ENCODE results near the gene NLRP6.
A peak's percentile ranks its signal among the peaks of the same experiment; 100 is the strongest.
"Not testable (repeated sequence)": the region's sequence is repeated elsewhere in the genome, so short reads cannot be mapped to it uniquely, and the experiment has no call there.

Gene NLRP6

DNA sequence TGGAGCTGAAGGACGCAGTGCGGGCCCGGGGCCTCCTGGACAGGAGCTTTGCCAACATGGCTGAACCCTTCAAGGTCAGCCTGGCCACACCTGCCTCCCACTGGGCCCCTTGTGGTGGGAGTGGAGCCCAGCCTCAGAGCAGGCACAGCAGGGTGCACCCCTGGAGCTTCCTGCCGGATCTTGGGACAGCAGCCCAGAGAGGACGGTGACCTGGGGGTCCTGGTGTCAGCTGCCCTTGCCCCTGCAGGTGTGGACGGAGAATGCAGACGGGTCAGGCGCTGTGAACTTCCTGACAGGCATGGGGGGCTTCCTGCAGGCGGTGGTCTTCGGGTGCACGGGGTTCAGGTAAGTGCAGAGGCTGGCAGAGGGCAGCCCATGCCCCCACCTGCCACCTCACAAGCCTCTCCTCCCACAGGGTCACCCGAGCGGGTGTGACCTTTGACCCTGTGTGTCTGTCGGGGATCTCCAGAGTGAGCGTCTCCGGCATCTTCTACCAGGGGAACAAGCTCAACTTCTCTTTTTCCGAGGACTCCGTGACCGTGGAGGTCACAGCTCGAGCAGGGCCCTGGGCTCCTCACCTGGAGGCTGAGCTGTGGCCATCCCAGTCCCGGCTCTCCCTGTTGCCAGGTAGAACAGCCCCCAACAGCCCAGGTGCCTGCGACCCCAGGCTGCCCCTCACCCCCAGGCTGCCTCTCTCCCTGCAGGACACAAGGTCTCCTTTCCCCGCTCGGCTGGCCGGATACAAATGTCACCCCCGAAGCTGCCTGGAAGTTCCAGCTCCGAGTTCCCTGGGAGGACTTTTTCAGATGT lies 15.8 kb downstream of the NLRP6 start:
- no peak for DNase-seq (ENCODE audit: low spot score)

DNA sequence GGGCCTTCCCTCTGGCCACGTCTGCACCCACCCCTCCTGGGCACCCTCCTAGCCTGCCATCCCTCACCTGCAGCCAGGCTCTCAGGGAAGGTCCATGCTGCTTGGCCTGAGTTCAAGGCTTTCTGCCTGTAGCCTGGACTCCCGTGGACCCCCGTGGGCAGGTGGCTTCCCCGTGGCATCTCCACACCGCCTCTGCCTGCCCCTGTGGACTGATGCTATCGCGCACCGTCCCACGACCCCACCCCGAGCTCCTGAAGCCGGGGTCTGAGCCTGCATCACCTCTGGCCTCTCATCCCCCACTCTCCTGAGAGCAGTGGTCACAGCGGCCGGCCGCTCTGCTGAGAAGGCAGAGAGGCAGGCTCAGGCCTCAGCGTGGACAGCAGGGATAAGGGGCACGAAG lies 16.6 kb downstream of the NLRP6 start:
- DNase-seq (ENCODE audit: low spot score), result no peak

DNA sequence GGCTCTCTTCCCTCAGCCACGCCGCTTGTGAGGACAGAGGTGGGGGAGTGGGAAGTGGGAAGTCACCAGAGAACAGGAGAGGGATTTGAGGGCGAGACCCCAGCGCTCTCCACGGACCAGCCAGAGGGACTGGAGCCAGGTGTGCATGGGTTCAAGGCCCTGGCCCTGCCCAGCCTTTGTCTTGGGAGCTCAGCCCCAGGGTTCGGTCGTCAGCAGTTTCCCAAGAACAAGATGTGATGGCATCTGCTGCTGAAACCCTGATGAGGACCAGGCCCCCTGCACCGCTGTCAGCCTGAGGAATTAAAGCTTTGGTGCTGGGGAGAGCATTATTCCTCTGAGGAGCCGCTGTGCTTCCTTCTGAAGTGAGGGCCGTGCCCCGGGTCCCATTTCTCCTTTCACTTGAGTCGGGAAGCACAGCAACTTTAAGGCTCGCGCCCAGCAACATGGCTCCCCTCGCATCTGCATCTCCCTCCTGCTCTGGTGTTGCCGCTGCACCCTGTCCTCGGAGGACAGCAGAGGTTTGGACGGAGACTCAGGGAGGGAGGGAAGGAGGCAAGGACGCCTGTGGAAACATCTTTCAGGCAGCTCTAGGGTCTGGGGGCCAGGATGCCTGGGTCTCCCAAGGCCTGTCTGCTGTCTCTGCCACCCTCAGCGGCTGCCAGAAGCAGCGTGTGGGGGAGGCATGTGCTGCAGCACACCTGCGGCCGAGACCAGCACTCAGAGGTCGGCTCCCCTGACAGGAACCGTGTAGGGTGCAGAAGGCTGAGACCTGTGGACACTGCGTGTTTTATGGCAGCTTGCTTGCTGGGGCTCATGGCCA lies 17.4 kb downstream of the NLRP6 start:
- no peak for DNase-seq (ENCODE audit: low spot score)

DNA sequence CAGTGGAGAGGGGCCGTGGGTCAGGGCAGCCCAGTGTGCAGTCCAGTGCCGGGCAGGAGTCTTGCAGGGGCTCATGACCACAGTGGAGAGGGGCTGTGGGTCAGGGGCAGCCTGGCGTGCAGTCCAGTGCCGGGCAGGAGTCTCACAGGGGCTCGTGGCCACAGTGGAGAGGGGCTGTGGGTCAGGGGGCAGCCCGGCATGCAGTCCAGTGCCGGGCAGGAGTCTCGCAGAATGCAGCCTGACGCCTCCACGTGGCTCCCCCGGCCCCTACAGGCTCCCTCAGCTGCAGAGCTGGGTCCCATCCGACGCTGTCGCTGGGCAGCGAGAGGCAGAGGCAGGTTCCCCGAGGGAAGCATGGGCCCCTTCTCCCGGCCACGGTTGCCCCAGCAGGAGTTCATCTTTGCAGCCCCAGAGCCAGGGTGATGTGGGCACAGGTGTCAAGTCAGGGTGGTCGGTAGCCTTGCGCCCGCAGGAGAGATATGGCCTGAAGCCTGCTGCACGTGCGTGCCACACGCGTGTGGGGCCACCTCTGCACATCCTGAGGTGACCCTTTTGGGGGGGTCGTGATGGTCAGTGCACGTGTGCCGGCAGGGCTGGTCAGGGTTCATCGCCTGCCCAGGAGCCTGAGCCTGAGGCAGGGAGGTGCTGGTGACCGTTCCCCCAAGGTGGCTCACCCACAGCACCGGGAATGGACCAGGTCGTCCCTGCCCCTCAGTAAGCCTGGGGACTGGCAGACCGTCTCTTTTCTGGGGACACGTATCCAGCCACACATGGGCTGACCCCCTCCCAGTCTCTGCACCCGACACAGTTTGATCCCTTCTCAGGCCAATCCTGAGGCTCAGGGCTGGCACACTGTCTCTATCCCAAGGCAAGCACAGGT lies 18.2 kb downstream of the NLRP6 start:
- DNase-seq (ENCODE audit: low spot score), result no peak

DNA sequence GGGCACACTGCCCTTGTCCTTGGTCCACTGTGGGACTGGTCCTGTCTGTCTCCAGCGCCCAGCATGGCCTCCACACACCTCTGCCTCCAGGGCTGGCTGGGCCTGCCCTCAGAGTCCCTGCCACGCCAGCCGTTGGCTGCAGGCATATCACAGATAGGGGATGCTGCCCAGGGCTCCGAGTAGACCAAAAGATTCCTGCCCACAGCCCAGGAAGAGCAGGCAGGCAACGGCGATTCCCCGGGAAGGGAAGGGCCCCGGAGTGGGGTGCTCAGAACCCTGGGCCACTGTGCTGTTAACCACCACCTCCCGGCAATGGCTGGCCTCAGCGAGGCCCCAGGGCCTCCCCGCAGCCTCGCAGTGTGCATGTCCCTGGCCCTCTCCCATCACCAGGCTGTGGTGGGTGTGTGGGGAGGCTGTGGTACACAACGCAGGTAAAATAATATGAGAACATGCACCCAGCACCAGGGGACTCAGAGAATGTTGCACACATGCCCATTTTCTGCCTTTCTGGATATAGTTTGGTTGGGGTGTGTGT lies 18.9 kb downstream of the NLRP6 start:
- DNase-seq (ENCODE audit: low spot score), result no peak

DNA sequence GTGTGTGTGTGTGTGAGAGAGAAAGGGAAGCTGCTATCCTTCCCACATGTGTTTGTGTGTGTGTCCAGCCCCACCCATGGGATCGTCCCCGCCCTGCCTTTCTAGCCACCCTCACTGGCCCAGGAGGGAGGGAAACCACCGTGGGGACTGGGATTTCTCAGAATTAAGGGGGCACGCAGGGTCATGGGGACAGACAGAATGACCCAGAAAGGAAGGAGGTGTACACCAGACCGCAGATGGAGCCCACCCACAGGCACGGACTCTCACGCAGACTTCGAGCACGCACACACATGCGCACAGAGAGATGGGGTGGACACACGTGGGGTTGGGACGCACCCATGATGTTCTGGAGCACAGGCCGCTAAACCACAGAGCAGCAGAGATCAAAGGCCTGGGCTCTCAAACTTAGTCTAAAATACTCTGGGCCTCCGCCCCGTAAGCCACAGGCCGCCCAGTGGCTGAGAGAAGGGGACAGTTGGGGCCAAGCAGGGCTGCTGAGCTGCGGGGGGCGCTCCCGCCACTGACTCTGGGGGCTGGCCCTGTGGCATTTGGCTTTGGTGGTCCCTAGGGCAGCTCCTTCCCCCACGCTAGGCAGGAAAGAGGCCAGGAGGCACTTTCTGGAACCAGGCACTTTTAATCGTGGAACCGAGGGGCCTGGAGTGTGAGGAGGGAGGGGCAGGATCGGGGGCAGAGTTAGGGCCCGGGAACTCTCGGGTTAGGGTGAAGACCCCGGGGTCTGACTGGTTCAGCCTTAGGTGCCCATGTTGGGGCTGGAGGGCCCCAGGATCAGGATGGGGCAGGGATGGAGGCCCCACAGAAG lies 19.6 kb downstream of the NLRP6 start:
- DNase-seq (ENCODE audit: low spot score), result no peak

DNA sequence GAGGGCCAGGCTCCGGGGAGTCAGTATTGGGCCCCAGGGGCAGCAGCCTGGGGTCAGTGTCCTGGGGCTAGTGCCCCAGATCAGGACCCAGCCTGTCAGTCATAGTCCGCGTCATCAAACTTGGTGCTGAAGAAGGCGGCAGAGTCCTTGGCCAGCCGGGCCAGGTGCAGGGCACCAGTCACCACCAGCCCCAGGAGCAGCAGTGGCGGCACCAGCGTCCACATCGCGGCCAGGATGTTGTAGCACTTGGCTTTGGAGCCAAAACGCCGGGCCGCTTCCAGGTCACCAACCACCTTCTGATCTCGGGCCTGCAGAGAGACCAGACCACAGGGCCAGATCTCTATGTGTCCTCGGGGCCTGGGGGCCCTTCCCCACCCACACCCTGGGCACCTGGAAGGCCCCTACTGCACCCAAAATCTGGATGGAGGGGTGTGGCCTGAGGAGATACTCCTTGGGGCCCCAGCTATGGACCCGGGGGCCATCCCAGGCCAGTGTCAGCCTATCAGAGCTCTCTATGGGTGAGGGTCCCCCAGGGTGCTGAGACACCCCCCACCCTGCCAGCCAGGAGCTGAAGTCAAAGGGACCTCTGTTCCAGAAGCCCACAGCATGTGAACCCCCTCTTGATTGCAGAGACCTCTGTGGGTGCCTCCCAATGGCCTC lies 20.3 kb downstream of the NLRP6 start:
- DNase-seq (ENCODE audit: low spot score), result no peak

DNA sequence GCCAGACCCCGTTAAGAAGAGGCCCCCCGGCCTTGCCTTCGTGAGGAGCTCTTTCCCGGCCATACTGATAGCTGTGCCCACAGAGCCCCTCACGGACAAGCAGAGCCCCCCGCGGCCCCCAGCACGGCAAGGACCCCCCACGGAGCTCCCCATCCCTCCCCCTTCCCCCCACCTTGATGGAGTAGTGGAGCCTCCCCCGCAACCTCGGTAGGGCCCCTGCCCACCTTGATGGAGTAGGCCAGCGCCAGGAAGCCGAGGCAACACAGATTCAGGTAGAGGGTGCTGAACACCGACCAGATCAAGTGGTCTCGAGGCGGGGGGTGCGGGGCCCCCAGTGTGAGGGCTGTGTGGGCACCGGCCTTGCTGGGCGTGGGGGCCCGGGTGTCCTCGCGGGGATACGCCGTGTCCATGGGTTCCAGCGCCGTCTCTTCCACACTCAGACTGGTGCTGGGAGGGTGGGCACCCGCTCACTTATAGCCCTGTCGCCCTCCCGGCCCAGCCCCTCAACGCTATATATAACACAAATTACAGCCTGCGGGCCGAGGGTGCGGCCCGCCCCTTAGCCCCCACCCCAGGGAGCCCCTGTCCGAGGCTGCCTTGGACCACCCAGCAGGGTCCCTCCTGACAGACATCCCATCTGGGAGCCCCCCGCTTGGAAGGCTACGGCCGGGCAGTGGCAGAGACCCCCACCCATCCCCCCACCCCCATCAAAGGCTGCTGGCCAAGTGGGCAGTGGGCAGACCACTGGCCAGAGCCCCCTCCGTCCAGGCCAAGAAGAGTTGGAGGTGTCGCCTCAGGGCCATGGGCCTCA lies 21.1 kb downstream of the NLRP6 start, which contains the start of gene IFITM5:
TSS of gene IFITM5 (minus strand) at position 446 of the 811 bp plus-strand sequence. CDS start at position 410, 36 bp downstream.
- DNase-seq (ENCODE audit: low spot score), result no peak

DNA sequence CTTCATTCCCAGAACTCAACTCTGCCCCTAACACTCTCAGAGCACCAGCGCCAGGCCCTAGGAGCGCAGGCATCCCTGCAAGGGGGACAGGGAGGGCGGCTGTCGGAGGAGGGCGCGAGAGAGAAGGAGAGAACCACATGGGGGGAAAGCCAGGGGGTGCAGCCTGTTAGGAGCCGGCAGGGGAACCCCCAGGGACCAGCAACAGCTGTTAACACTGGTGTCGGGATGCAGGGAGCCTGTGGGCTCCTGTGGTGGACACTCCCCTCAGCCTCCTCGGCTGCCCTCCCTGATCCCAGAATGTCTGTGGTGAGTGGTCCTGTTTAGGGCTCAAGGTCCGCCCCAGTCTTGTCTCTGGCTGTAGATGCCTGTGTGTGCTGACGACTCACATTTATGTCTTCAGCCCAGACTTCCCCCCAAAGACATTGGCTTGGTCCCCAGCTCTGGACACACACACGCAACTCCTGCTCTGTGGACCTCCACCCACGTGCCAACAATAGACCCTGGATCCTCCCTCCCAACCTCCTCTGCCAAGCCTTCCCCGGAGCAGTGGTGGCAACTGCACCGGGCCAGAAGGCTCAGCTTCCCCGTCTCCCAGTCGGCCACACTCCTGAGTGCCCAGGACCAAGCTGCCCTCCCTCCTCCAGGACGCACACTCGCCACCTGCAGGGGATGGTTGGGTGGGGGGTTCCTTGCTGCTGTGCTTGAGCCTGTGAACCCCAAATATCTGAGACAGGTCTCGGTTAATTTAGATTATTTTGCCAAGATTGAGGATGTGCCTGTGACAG lies 21.9 kb downstream of the NLRP6 start:
- no peak for DNase-seq (ENCODE audit: low spot score)

DNA sequence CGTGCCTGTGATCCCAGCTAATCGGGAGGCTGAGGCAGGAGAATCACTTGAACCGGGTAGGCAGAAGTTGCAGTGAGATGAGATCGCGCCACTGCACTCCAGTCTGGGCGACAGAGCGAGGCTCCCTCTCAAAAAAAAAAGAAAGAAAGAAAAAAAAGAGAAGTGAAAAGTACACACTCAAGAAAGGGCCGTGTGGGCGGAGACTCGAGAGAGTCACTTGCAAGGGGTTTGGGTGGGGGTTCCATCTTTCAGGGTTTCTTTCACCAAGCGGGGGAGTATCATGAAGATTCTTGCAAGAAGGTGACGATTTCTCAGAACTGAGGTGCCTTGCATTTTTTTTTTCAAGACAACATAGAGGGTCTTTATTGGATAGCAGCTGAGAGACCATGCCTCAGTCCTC lies 25.2 kb downstream of the NLRP6 start:
- no peak for DNase-seq (ENCODE audit: low spot score)

DNA sequence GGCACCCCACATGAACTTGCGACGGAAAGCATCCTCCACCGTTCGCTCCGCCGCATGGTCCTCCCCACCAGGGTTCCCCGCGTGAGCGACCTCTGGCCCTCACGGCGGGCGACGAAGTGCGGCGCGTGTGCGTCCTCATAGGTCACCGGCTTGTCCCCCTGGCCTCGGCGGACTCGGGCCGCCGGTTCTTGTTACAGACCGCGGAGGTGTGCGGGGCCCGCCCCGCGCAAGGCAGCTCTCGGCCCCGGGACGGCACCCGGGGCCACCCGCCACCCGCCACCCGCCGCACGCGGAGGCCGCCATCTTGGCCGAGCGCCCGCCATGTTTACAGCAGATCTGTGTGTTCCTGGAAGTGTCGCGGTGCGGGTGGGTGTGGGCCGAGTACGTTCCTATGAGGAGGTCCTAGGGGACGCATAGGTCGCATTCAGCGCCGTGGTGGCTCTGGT lies 25.9 kb downstream of the NLRP6 start:
- no peak for DNase-seq (ENCODE audit: low spot score)

DNA sequence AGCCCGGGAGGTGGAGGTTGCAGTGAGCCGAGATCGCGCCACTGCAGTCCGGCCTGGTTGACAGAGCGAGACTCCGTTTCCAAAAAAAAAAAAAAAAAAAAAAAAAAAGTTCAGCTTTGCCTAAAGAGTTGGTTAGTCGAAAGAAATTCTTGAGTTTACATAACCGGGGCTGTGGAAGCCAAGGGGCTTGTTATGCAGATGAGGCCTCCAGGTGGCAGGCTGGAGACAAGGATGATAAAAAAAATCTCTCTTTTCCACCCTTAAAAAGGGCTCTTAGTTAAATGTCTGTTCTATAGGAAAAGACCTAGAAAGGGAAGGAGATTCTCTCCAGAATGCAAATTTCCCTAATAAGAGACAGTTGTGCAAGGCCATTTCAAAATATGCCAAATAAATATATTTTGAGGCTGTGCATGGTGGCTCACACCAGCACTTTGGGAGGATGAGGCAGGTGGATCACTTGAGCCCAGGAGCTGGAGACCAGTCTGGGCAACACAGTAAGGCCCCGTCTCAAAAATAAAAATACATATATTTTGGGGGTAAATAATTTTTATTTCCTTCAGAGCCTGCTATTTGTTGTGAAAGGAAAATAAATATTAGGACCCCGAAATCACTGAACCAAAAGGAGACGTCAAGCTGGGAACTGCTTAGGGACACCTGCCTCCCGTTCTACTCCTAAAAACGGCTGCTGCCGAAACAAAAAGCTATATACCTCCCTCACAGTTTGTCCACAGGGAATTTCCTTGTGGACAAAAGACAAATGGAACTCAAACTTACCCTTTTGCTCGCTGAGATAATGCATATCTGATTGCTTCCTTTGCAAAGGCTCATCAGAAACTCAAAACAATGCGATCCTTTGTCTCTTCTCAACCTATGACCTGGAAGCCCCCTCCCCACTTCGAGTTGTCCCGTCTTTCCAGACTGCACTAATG lies 27.0 kb downstream of the NLRP6 start:
- DNase-seq (ENCODE audit: low spot score), result peak; percentile 94

DNA sequence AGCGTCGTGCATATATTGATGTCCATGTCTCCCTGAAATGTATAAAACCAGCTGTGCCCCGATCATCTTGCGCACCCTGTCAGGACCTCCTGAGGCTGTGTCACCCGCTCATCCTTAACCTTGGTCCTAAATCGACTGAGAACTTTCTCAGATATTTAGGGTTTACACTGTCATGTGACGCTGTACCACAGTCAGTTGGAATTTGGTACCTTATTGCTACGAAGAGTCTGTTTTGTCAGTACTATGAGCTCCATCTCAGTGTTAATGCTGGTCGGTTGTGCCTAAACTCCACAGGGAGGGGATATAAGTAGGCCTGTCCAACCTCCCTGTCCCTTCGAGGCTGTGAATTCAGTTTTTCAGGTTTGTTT lies 27.6 kb downstream of the NLRP6 start:
- no peak for DNase-seq (ENCODE audit: low spot score)

DNA sequence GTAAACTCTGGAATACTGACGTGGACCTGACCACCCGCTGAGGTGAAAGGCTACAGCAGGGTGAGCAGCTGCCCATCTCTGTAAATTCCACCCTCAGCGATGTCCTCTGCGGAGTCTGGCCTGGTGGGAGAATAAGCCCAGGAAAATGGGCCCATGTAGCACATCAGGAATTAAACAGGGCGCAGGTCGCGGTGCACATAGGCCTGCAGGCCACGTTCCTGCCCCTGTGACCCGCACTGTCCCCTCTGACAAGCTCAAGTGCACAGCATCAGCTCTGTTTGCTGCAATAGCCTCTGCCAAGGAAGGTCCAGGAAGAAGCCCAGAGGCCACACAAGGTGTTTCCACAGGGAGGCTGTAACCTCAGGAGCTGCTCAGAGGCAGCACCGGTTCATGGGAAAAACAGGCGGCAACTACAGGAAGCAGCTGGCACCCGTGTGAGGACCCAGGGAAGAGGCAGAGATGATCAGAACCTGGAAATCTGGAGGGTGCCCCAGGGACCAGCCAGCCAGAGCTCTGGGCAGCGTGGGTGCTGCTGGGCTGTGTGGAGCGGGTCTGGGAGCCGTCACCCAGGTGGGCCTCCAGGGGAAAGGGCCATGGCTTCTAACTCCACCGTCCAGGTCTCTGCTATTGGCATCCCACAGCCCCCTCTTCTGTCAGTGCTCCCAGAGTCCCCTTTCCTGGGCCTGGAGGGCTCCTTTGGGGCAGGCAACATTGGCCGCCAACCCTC lies 28.6 kb downstream of the NLRP6 start:
- DNase-seq (ENCODE audit: low spot score), result no peak

DNA sequence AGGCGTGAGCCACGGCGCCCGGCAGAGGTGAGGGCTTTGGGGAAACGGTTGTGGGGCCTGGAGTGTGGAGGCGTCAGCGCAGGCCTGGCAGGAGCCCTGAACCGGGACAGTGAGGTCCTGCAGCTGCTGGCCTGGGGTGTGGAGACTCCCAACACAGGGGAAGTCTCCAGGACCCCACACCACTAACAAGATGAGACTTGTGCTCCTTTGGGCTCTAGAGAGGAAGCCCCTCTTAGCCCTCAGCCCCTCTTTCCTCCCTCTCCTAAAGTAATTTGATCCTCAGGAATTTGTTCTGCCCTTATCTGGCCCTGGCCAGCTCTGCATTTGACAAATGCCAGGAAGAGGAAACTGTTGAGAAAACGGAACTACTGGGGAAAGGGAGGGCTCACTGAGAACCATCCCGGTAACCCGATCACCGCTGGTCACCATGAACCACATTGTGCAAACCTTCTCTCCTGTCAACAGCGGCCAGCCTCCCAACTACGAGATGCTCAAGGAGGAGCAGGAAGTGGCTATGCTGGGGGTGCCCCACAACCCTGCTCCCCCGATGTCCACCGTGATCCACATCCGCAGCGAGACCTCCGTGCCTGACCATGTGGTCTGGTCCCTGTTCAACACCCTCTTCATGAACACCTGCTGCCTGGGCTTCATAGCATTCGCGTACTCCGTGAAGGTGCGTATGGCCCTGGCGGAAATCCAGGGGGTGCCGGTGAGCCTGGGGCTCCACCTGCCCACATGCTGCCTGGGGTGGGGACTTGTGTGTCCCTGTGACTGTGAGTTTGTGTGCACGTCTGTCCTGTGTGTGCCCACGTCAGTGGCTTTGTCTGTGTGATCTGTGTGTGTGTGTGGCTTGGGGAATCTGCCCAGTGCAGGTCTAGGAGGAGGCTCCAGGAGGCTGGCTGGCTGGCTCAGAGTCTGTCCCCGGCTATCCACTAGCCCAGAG lies 29.8 kb downstream of the NLRP6 start, which contains the start of gene IFITM2:
TSS of gene IFITM2 (plus strand) at position 51 of the 943 bp plus-strand sequence. CDS start at position 428, 377 bp downstream.
- DNase-seq (ENCODE audit: low spot score), result not testable (repeated sequence)
